Measurements from ENCODE around the gene MYH3.

Gene MYH3

DNA sequence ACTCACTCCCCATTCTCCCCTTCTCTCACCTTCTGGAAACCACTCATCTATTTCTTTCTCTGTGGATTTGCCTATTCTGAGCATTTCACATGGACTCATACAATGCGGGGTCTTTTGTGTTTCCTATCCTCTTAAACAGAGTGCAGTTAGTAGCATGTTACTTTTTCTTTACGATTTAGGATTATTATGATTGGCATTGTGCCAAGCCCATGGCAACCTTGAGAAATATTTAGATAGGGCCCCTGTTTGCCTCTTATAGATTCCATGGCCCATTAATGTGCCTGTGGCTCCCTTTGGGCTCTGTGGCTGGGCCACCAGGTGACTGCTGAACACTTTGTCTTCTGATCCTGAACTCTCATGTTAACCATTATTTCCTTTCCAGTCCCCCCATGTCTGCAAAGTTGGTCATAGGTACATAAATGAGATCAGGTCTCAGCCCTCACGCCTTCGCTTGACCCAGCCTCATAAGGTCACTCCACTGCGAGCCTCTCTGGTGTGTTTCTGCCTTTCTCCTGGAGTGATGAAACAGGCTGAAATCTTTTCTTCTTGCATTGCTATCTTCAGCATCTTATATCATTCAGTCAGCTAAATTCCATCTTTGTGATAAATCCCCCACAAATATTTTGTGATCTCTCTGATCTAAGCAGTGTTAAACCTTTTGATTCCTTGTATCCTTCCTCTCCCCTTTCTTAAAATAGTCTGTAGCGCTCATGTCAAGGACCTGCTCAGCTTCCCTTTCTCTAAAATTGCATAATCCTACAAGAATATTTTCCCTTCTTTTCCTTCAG, 44.0 kb downstream of the MYH3 start:
- DNase-seq = peak; percentile 91

DNA sequence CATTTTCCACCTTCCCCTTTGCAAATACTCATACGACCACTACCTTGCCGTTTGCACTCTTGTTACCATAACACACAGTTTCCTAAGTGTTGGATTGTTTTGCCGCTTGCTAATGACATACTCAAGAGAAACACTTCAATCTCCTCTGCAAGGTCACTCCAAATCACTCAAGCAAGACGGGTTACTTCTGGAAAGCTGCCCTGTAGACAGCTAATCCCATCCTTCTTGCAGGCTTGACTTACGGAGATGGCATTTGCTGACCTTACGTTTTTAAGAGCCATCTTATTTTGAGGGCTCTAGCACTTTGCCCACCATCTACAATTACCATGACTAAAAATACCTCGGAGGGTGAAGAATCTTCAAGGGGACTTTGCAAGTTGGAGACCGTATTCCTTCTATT, 46.2 kb downstream of the MYH3 start:
- DNase-seq = no peak

DNA sequence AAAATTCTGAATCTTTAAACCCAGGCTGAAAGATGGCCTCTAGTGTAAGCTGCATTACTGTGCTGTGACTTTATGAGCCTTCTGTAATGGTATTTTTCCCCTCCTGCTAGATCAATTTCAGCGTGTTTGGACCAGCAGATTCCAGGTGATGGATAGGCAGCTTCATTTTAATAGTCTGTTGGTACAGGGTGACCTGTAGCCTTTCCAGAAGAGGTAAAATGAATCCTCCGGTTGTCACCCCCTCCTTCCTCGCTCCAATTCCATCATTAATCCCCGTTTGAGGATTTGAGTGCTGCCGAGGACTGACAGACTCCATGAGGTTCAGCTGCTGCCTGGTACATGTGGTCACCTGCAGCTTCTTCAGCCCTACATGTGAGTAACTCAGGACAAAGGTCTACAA, 48.9 kb downstream of the MYH3 start:
- no peak for DNase-seq

DNA sequence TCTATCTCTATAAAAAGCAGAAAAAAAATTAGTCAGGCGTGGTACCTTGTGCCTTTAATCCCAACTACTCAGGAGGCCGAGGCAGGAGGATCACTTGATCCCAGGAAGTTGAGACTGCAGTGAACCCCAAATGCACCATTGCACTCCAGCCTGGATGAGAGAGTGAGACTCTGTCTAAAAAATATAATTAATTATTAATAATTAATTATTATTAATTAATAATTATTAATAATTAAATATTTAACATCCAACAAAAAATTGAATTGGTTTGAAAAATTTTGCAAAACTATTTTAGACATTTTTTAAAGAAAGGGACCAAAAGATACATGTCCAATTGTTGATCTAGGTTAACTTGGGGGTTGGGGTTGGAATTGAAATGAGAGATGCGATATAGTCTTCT, 51.0 kb downstream of the MYH3 start:
- DNase-seq = no peak

DNA sequence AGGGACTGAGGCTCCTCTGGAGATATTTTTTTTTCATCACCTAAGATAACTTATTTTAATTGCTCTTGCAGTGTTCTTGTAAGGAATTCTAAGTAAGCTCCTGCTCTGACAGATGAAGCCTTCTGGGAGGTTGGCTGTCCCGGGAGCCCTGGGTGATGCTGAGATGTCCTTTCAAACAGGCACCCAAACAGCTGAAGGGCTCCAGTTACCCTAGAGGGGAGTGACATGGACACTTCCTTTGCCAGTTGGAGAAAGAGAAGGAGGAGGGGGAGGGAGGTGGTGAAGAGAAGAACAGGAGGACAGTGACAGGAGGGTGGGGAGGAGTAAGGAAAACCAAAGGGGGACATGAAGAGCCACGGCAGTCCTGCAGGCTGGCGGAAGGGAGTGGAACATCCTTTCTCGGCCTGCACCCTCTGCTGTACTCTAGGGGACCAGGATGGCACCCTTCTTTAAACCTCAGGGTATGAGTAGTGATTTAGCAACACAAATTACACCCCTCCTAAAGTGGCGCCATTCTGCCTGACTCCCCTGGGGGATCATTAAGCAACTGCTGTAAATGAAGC, 51.8 kb downstream of the MYH3 start:
- no peak for DNase-seq

DNA sequence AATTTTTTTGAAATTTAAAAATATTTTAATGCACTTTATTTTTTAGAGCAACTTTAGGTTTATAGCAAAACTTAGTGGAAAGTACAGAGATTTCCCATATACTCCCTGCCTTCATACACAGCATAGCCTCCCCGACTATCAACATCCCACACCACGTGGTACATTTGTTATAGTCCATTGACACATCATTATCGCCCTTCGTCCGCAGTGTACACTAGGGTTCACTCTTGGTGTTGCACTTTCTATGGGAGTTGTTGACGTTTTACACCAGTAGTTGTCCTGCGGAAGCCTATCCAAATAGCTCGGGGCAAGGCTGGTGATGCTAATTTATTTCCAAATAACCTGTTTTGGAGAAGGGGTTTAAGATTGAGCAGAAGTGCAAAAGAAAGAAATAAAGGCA, 52.6 kb downstream of the MYH3 start:
- DNase-seq = no peak

DNA sequence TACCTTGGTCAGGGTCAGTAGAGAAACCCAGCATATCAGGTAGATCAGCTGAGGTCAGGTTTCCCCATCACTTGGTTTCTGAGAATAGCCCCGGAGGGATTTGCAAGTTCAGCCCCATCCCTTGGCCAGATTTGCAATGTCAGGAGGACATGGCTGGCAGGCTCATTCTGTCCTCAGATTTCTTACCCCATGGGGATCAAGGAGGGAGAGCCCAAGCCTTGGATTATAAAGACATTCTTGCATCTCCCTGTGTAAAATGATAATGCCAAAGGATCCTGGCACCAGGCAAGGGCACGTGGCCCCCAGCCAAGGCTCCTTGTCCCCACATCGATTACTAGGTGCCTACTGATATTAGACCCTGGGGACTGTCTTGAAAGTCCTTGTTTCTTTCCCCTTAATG, 53.2 kb downstream of the MYH3 start:
- DNase-seq = no peak

DNA sequence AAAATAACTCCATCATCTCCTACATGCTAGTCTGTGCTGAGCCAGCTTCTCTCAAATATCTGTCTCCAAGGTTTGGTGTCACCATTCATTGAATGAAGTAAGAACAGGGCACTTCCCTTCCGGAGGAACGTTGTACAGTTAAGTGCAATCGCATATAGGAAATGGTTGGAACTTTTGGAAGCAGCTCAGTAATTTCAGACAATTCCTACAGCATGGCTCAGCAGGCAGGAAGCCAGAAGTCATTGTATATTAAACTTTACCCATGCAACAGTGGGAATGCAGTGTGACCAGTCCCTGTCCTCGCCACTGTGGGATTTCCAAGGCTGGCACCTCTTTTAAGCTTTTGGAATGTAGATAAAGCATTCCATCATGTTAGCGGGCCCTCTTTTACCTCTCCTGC, 56.5 kb downstream of the MYH3 start:
- peak; percentile 72 for DNase-seq

DNA sequence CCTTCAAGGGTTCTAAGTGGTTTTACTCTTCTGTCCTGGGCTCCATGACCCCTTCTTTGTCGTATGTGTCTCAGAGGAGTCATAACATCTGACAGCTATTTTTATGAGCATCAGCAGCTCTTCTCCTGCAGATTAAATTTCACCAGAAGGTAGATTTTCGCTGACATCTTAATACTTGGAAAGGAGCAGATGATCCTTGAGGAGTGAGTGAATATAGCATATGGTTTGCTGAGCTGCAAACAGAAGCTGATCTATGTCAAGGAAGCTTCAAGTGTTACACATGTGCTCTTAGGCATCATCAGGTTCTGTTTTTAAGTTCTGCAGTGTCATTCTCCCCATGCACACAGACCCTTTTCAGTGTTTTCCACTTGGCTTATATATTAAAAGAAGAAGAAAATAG, 58.5 kb downstream of the MYH3 start:
- no peak for DNase-seq

DNA sequence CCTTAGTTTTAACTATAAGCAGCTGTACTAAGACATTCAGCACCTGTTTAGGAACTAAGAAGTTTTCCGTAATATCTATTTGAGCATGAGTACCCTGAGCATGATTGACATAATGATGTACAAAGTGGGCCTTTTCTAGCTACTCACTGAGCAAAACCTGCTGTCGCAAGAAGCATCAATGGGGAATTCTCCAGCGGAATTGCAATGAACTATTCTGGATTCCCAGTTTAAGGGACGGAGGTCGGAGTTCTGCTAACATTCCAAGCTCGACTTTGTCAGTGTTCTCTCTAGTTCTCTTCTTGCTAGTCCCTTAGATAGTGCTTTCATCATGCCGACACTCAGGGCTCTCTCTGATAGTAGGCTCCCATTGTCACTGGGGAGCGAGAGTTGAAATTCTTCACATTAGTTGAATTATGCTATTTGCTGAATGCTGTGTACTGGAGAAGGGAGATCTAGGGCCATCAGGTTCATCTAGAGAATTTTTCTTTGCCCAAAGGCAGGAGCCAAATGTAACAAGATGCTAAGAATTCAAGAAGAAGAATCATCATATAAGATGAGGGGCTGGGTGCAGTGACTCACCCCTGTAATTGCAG, 67.5 kb downstream of the MYH3 start:
- no peak for DNase-seq

DNA sequence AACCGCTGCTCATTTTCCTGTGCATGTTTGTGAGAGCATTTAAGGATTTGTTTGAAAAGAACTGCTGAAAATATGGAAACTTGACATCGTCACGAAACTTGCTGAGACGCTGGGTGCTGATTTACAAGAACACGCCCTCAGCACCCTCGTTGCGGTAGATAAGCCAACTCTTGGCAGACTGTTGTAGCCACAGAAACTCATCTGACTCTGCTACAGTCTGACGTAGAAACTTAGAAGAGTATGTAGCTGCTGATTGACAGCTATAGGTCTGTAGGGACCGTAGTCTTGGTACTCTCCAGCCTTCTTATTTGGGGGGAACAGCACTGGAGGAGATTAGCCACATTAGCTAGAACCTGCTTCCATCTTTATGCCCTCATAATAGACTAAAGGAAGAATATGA, 71.6 kb downstream of the MYH3 start:
- DNase-seq = no peak

DNA sequence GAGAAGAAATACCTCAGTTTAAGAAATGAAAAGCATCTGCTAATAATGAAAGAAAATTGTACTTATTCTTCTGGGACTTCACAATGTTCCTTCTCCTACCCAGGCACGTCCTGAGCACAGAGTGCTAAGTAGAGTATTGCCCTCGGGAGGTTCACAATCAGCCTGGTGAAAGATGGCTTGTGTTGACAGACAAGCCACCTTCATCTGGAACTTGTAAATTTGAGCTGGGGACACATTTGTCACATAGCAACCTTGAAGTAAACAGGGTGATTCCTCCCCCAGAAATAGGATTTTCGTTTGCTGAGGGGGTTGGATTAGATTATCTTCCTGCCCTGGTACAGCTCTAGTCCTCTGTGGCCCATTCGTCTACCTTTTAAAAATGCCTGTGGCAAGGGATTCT, 73.3 kb downstream of the MYH3 start:
- DNase-seq = no peak

DNA sequence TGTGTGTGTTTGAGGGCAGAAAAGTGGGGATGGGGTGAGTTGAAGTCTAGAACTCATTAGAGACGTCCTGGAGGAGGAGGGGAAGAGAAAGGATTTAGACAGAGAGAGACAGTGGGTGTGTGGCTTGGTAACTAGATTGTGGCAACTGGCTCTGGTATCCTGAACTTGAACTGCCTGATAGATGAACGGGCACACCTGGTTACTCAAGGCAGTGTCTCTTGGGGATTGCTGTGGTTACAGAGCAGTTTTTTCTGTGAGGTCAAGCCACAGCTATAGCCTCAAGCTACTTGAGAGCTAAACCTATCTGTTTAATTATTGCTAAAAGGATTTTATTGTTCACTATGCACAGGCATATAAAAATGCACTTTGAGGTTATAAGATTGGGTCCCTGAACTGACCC, 77.8 kb downstream of the MYH3 start:
- DNase-seq = no peak
